Lung (tissue), 12 donors: ENCODE results near the gene DNAI7. TPM values are rescaled to one million over a fixed set of nuclear protein-coding genes. Genes with fewer than 3 reads are reported as not detected.

Experiments used
- ATAC-seq: fragments of 200-7000 bp; cut with Tn5 transposase; one replicate; pipeline ENCODE4 v1.9.1; 2020; ENCODE audit warnings: moderate number of reproducible peaks; ENCODE audit not compliant: insufficient read depth, low FRiP score
- DNase-seq, 3 donors: peaks; one replicate each; pipeline ENCODE4 v3.0.0-alpha.2; 2013 to 2017
- H3K27ac ChIP-seq, 2 donors: one replicate each; pipeline ENCODE4 v1.5.1; 2013; ENCODE audit warnings: mild to moderate bottlenecking in 2 of 2, moderate library complexity in 2 of 2, control low read depth in 1 of 2, inconsistent platforms in 1 of 2, low read depth in 1 of 2, low read length in 1 of 2
- H3K27me3 ChIP-seq, 3 donors: one replicate each; pipeline ENCODE4 v1.5.1; 2013; ENCODE audit warnings: low read length in 2 of 3; ENCODE audit not compliant: control insufficient read depth in 3 of 3, insufficient read depth in 3 of 3
- H3K36me3 ChIP-seq, 4 donors: one replicate each; pipeline ENCODE4 v1.5.1; 2013; ENCODE audit warnings: low read length in 4 of 4, mild to moderate bottlenecking in 1 of 4, moderate library complexity in 1 of 4; ENCODE audit not compliant: control insufficient read depth in 4 of 4, insufficient read depth in 4 of 4
- H3K4me1 ChIP-seq, 5 donors: one replicate each; pipeline ENCODE4 v1.5.1; 2013; ENCODE audit warnings: low read length in 5 of 5, mild to moderate bottlenecking in 2 of 5, moderate library complexity in 1 of 5; ENCODE audit not compliant: control insufficient read depth in 5 of 5, insufficient read depth in 5 of 5
- H3K4me3 ChIP-seq: one replicate; pipeline ENCODE4 v1.5.1; 2013; ENCODE audit warnings: mild to moderate bottlenecking, control low read depth, moderate library complexity
- H3K9ac ChIP-seq, 2 donors: one replicate each; pipeline ENCODE4 v1.5.1; 2013; ENCODE audit warnings: low read length in 2 of 2, control low read depth in 1 of 2; ENCODE audit not compliant: insufficient read depth in 1 of 2
- H3K9me3 ChIP-seq, 4 donors: one replicate each; pipeline ENCODE4 v1.5.1; 2013; ENCODE audit warnings: low read length in 3 of 4, mild to moderate bottlenecking in 1 of 4, moderate library complexity in 1 of 4; ENCODE audit not compliant: control insufficient read depth in 4 of 4, insufficient read depth in 3 of 4
- CTCF ChIP-seq: IDR thresholded peaks from 2 replicates; pipeline ENCODE4 v1.5.1; 2012; ENCODE audit warnings: mild to moderate bottlenecking; ENCODE audit errors: control extremely low read depth, extremely low read depth
- WGBS, 2 donors: extraction: QIAGEN DNeasy Blood & Tissue Kit; methylation state at CpG; one replicate each; pipeline ENCODE4 v1.1.7; 2013; 5-methylcytosine and 5-hydroxymethylcytosine counted together
- polyA plus RNA-seq, 2 donors: library from polyadenylated mRNA; stranded (reverse); fragments of 200-250 nt; gene quantifications; one replicate each; pipeline ENCODE4 v1.2.1, GENCODE V29; 2013
- total RNA-seq, 2 donors: library from RNA; depleted of rRNA in 1 of 2; stranded (reverse); fragments of >200 nt in 1 of 2; gene quantifications; one replicate each; pipeline ENCODE4 v1.2.1, GENCODE V29; 2014 to 2021
- donor health status: control.
- donor health status: control.
- donor health status: Bipolar disorder and iron deficiency.
- donor health status: healthy.
- donor health status: DM: yes; HTN: yes; CAD: no.

The DNAI7 gene
- total and polyA plus RNA-seq, 4 donors, result 2.0 to 11.9 (median 5.7) TPM

- ATAC-seq, result no peak
- H3K27ac ChIP-seq, result no peak overlapping the region
Measured at GRCh38 chr12:25126746-25127145, 68.2 kb downstream of the DNAI7 start.

GRCh38 chr12:25126101-25126500 is 68.9 kb downstream of the DNAI7 start:
- Histone ChIP-seq H3K9me3 (no peaks in the 10 kb centered on the region), H3K4me1 (no peaks in the 10 kb centered on the region), H3K4me3 (no peak overlapping the region), H3K36me3 (no peaks in the 10 kb centered on the region), H3K27me3 (no peaks in the 10 kb centered on the region), H3K9ac (no peak overlapping the region), H3K27ac (no peak overlapping the region)
- no peak for ATAC-seq
- no peak for DNase-seq
- no peak for TF ChIP-seq CTCF

More at GRCh38 chr12:25126746-25127145, 68.2 kb downstream of the DNAI7 start:
- no peaks in the 10 kb centered on the region for H3K36me3 ChIP-seq
- H3K4me1 ChIP-seq, result no peaks in the 10 kb centered on the region
- no peak for TF ChIP-seq CTCF
- no peak overlapping the region for H3K9ac ChIP-seq
- WGBS, 2 donors, result 55 to 83% methylated on average over 1 of the region's 1 CpG
- DNase-seq, result no peak
- H3K4me3 ChIP-seq, result no peak overlapping the region
- H3K9me3 ChIP-seq, result no peaks in the 10 kb centered on the region
- H3K27me3 ChIP-seq, result no peaks in the 10 kb centered on the region

- no peaks in the 10 kb centered on the region for H3K9me3 ChIP-seq
- H3K27ac ChIP-seq, result no peak overlapping the region
- TF ChIP-seq CTCF, result no peak
- no peaks in the 10 kb centered on the region for H3K36me3 ChIP-seq
- no peaks in the 10 kb centered on the region for H3K27me3 ChIP-seq
- no peaks in the 10 kb centered on the region for H3K4me1 ChIP-seq
- DNase-seq, result no peak
- ATAC-seq, result no peak
- H3K9ac ChIP-seq, result no peak overlapping the region
- no peak overlapping the region for H3K4me3 ChIP-seq
Measured at GRCh38 chr12:25124493-25124892, 70.5 kb downstream of the DNAI7 start.

GRCh38 chr12:25123126-25123525 is 71.8 kb downstream of the DNAI7 start:
- Histone ChIP-seq H3K27ac (no peak overlapping the region), H3K27me3 (no peaks in the 10 kb centered on the region), H3K36me3 (no peaks in the 10 kb centered on the region), H3K9ac (no peak overlapping the region), H3K9me3 (no peaks in the 10 kb centered on the region), H3K4me1 (no peaks in the 10 kb centered on the region), H3K4me3 (no peak overlapping the region)
- ATAC-seq (no peak), DNase-seq (no peak)
- WGBS, 2 donors, result 79 to 84% methylated on average over 1 of the region's 1 CpG
- no peak for TF ChIP-seq CTCF
